Measurements from ENCODE around the gene HYI.

GRCh38 chr1:43444836-43445235 lies 8.9 kb downstream of the HYI start:
- TF ChIP-seq POLR2AphosphoS5 (IDR thresholded peaks at IDR 0.05) = no peak
- no peak for TF ChIP-seq EP300 (IDR thresholded peaks at IDR 0.05)
